ENCODE results near the gene ELF5. TPM values are rescaled to one million over a fixed set of nuclear protein-coding genes. Genes with fewer than 3 reads are reported as not detected.

ELF5 gene
- total and polyA plus RNA-seq, 2 donors (not counting 3 experiments of a cell fraction or from before 2014, with no cell fraction given), result not detected

- no TSS peak for BruUV-seq (replicated peaks)
- no peak for FAIRE-seq
These were observed 9.5 kb upstream of the ELF5 start for GRCh38 chr11:34523053-34523452.

More at GRCh38 chr11:34523053-34523452, 9.5 kb upstream of the ELF5 start:
- ChIA-PET CTCF (interaction anchor here (2.4 kb wide), 1 partner anchor 10 kb away, joined by 10 read pairs; no protein-coding TSS in a partner anchor), POLR2A (no interaction called here)
- no peaks in the 10 kb centered on the region for H3K9me3 ChIP-seq (replicated peaks; ENCODE audit: control insufficient read depth, insufficient read depth, low read length)
- H4K20me1 ChIP-seq (replicated peaks; ENCODE audit: control insufficient read depth, extremely low read depth, insufficient read depth, low read length), result no peaks in the 10 kb centered on the region
- H3K4me2 ChIP-seq (ENCODE audit: insufficient read depth, low read length), result no peak overlapping the region
- H3K27ac ChIP-seq (ENCODE audit: insufficient read depth, low read depth, low read length), result no peak overlapping the region
- dilution Hi-C loops (cut with MboI; ENCODE audit: extremely low pct_ligation_motif_present, low sequenced_read_pairs) (no loop called here), intact Hi-C loops (cut with micrococcal nuclease) (no loop called here)
- peaks cover 0 to 2% of the 10 kb centered on the region in 2 experiments for H3K27me3 ChIP-seq (ENCODE audit: control insufficient read depth in 2 of 2, insufficient read depth in 2 of 2, low read length in 2 of 2)
- no peak overlapping the region for H3K4me3 ChIP-seq (replicated peaks in 1 of 3; ENCODE audit: insufficient read depth in 1 of 3, low read depth in 1 of 3, low read length in 3 of 3)
- no peaks in the 10 kb centered on the region for H3K4me1 ChIP-seq (ENCODE audit: control insufficient read depth, extremely low read depth, insufficient read depth, low read length)
- no peaks in the 10 kb centered on the region for H3K9me1 ChIP-seq (replicated peaks; ENCODE audit: control insufficient read depth, extremely low read depth, insufficient read depth, low read length)
- DNase-seq (ENCODE audit: low read depth, low spot score), result no peak
- H3K36me3 ChIP-seq (ENCODE audit: control insufficient read depth in 2 of 2, extremely low read depth in 1 of 2, insufficient read depth in 2 of 2, low read length in 2 of 2), result no peaks in the 10 kb centered on the region
- no peak overlapping the region for H3K9ac ChIP-seq (replicated peaks; ENCODE audit: extremely low read depth, insufficient read depth, low read length)
- TF ChIP-seq GATA2 (IDR thresholded peaks at IDR 0.05; ENCODE audit: insufficient read depth, insufficient read length, low read depth, low read length) (no peak), MYC (IDR thresholded peaks at IDR 0.05; ENCODE audit: low read depth, low read length) (no peak), POLR2AphosphoS5 (IDR thresholded peaks at IDR 0.05; ENCODE audit: insufficient read depth, low read depth, low read length) (no peak), MAX (IDR thresholded peaks at IDR 0.05; ENCODE audit: insufficient read depth, insufficient read length) (no peak), FOS (IDR thresholded peaks at IDR 0.05; ENCODE audit: borderline replicate concordance, insufficient read depth, low read length) (no peak), JUN (IDR thresholded peaks at IDR 0.05; ENCODE audit: borderline replicate concordance, insufficient read depth, insufficient read length, low read depth) (no peak), EZH2 (IDR thresholded peaks at IDR 0.05; ENCODE audit: borderline replicate concordance, low read depth, low read length, severe bottlenecking) (no peak), CTCF (IDR thresholded peaks at IDR 0.05; ENCODE audit: extremely low read depth in 1 of 2, insufficient read depth in 1 of 2, low read depth in 1 of 2, low read length in 2 of 2) (no peak), POLR2A (IDR thresholded peaks at IDR 0.05; ENCODE audit: low read depth, low read length) (no peak)
- no peak overlapping the region for H2AFZ ChIP-seq (ENCODE audit: low read depth, low read length)
- H3K79me2 ChIP-seq (ENCODE audit: control insufficient read depth, insufficient read depth, low read length), result no peaks in the 10 kb centered on the region

Measured in endothelial cell of umbilical vein (primary cell).